ENCODE data around the gene RNF115. TPM values are rescaled to one million over a fixed set of nuclear protein-coding genes. Genes with fewer than 3 reads are reported as not detected.
A peak's percentile ranks its signal among the peaks of the same experiment; 100 is the strongest.
"Not testable (repeated sequence)": the region's sequence is repeated elsewhere in the genome, so short reads cannot be mapped to it uniquely, and the experiment has no call there.

Gene RNF115
- total RNA-seq, 1 donor from 2014 or later, result 15.9 TPM

GRCh38 chr1:145730467-145730866 is 93.4 kb downstream of the RNF115 start:
- H3K9me3 Mint-ChIP-seq (ENCODE audit: unreplicated experiment), result no peaks in the 10 kb centered on the region
- TF ChIP-seq CTCF (IDR thresholded peaks at IDR 0.05), result no peak
- no peak overlapping the region for H3K27ac Mint-ChIP-seq (ENCODE audit: unreplicated experiment)
- H3K27me3 Mint-ChIP-seq (ENCODE audit: unreplicated experiment), result no peaks in the 10 kb centered on the region
- H3K4me1 Mint-ChIP-seq (ENCODE audit: unreplicated experiment), result peaks cover 2% of the 10 kb centered on the region
- peaks cover 5% of the 10 kb centered on the region for H3K36me3 Mint-ChIP-seq (ENCODE audit: unreplicated experiment)
- H3K4me3 Mint-ChIP-seq (ENCODE audit: unreplicated experiment), result no peak overlapping the region
- no peak for DNase-seq (ENCODE audit: extremely low spot score, unreplicated experiment)

GRCh38 chr1:145729666-145730436 is 94.0 kb downstream of the RNF115 start:
- no peak for TF ChIP-seq CTCF (IDR thresholded peaks at IDR 0.05)
- peaks cover 2% of the 10 kb centered on the region for H3K4me1 Mint-ChIP-seq (ENCODE audit: unreplicated experiment)
- no peaks in the 10 kb centered on the region for H3K27me3 Mint-ChIP-seq (ENCODE audit: unreplicated experiment)
- no peaks in the 10 kb centered on the region for H3K9me3 Mint-ChIP-seq (ENCODE audit: unreplicated experiment)
- no peak for DNase-seq (ENCODE audit: extremely low spot score, unreplicated experiment)
- peaks cover 5% of the 10 kb centered on the region for H3K36me3 Mint-ChIP-seq (ENCODE audit: unreplicated experiment)
- no peak overlapping the region for H3K4me3 Mint-ChIP-seq (ENCODE audit: unreplicated experiment)
- no peak overlapping the region for H3K27ac Mint-ChIP-seq (ENCODE audit: unreplicated experiment)

DNA sequence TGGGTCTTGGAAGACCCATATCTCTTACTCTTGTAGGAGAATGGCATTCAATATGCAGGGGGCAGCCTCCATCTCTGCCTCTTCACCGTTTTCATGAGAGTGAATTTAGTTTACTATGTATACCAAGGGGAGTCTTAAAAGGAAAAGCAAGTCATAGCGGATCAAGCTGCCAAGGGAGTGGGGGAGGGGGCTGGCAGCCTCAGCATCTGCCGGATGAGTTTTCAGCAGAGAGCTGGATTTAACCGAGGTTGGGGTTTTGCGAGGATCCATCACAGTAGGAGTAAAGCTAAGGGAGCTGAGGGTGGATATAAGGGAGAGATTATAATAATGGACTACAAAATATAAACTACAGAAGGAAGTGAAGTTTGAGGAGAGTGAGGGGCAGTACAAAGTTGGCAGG is 94.7 kb downstream of the RNF115 start:
- H3K27me3 Mint-ChIP-seq (ENCODE audit: unreplicated experiment), result no peaks in the 10 kb centered on the region
- no peaks in the 10 kb centered on the region for H3K9me3 Mint-ChIP-seq (ENCODE audit: unreplicated experiment)
- no peak overlapping the region for H3K27ac Mint-ChIP-seq (ENCODE audit: unreplicated experiment)
- no peak for DNase-seq (ENCODE audit: extremely low spot score, unreplicated experiment)
- peaks cover 2% of the 10 kb centered on the region for H3K4me1 Mint-ChIP-seq (ENCODE audit: unreplicated experiment)
- TF ChIP-seq CTCF (IDR thresholded peaks at IDR 0.05), result no peak
- no peak overlapping the region for H3K4me3 Mint-ChIP-seq (ENCODE audit: unreplicated experiment)
- peaks cover 5% of the 10 kb centered on the region for H3K36me3 Mint-ChIP-seq (ENCODE audit: unreplicated experiment)

DNA sequence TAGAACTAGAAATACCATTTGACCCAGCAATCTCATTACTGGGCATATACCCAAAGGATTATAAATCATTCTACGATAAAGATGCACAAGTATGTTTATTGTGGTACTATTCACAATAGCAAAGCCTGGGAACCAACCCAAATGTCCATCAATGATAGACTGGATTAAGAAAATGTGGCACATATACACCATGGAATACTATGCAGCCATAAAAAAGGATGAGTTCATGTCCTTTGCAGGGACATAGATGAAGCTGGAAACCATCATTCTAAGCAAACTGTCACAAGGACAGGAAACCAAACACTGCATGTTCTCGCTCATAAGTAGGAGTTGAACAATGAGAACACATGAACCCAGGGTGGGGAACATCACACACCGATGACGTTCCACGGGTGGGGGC is 97.7 kb downstream of the RNF115 start:
- not testable (repeated sequence) for DNase-seq (ENCODE audit: extremely low spot score, unreplicated experiment); H3K27ac Mint-ChIP-seq (ENCODE audit: unreplicated experiment); H3K4me1 Mint-ChIP-seq (ENCODE audit: unreplicated experiment); H3K9me3 Mint-ChIP-seq (ENCODE audit: unreplicated experiment); H3K36me3 Mint-ChIP-seq (ENCODE audit: unreplicated experiment); H3K4me3 Mint-ChIP-seq (ENCODE audit: unreplicated experiment); H3K27me3 Mint-ChIP-seq (ENCODE audit: unreplicated experiment)

DNA sequence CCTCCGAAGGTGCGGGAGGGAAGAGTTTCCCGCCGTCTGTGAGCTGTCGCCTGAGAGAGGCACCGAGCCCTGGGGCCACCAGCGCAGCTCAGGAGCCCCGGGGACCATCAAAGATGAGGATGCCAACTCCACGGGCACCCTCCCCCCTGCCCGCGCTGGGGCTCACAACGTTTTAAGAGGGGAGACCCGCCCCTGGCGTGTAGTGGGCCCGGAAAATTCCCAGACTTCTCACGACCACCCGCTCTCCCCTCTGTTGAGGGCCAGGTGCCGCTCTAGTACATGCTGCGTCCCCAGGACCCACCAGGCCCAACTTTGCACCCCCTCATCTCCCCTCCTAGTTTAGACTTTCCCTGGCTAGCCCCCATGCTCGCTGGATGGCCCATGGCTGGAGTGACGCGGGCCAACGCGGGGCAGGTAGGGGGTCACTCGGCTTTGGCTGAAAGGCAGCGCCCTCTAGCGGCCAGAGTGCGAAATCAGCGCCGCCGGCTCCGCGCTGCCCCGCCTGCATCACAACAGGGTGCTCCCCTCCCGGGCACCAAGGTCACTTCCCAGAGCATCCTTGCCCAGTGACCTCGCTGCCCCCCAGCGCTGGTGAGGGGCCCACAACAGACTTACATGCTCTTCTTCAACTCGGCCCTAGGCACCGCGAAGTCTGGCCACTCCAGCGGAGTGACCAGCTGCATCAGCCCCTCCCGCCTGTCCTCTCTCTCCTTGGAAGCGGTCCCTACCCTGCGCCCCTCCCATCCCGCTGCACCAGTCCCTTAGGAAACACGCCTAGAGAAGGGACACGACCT is 102.8 kb downstream of the RNF115 start:
- no peaks in the 10 kb centered on the region for H3K36me3 Mint-ChIP-seq (ENCODE audit: unreplicated experiment)
- DNase-seq (ENCODE audit: extremely low spot score, unreplicated experiment), result peak; percentile 89
- no peak overlapping the region for H3K27ac Mint-ChIP-seq (ENCODE audit: unreplicated experiment)
- peak; percentile 94 for TF ChIP-seq CTCF (IDR thresholded peaks at IDR 0.05)
- no peaks in the 10 kb centered on the region for H3K9me3 Mint-ChIP-seq (ENCODE audit: unreplicated experiment)
- H3K4me3 Mint-ChIP-seq (ENCODE audit: unreplicated experiment), result peak overlapping the region; percentile 58
- peaks cover 26% of the 10 kb centered on the region for H3K4me1 Mint-ChIP-seq (ENCODE audit: unreplicated experiment)
- H3K27me3 Mint-ChIP-seq (ENCODE audit: unreplicated experiment), result no peaks in the 10 kb centered on the region
